ENCODE results near the gene ZBTB20. TPM values are rescaled to one million over a fixed set of nuclear protein-coding genes. Genes with fewer than 3 reads are reported as not detected.
A peak's percentile ranks its signal among the peaks of the same experiment; 100 is the strongest.

ZBTB20 gene
- polyA plus RNA-seq, 1 of the 3 experiments (the other 2 are of a cell fraction) = 0.43 TPM

GRCh38 chr3:115108614-115109013, 38.5 kb downstream of the ZBTB20 start:
- H4K20me1 ChIP-seq (ENCODE audit: insufficient read depth) = no peaks in the 10 kb centered on the region
- H3K27ac ChIP-seq (ENCODE audit: low read depth in 2 of 2, low read length in 1 of 2) = no peak overlapping the region
- no peaks in the 10 kb centered on the region for H3K79me2 ChIP-seq (ENCODE audit: insufficient read depth)
- H3K36me3 ChIP-seq (replicated peaks in 1 of 2; ENCODE audit: control insufficient read depth in 1 of 2, insufficient read depth in 2 of 2, low read length in 1 of 2) = peaks cover 0 to 4% of the 10 kb centered on the region in 2 experiments
- H3K9me2 ChIP-seq = no peaks in the 10 kb centered on the region
- no peak overlapping the region for H3K9ac ChIP-seq
- no peaks in the 10 kb centered on the region; the same call in 1 of the 2 replicates for H3K9me3 ChIP-seq
- no peaks in the 10 kb centered on the region for H3K27me3 ChIP-seq (ENCODE audit: insufficient read depth)
- 70% methylated on average over 5 of the region's 5 CpGs for WGBS (ENCODE audit: low lambda C conversion rate)
- ChIA-PET CTCF (interaction anchor here (0.6 to 0.9 kb wide), 2 partner anchors 9 to 22 kb away, joined by 3 read pairs; no protein-coding TSS in a partner anchor), POLR2A (no interaction called here)
- peaks cover 7% of the 10 kb centered on the region for H3F3A ChIP-seq (replicated peaks; ENCODE audit: insufficient read depth)
- no peak overlapping the region for H3K4me3 ChIP-seq (ENCODE audit: low read depth in 2 of 2, low read length in 1 of 2)
- H3K4me1 ChIP-seq (ENCODE audit: control insufficient read depth in 1 of 2, insufficient read depth in 2 of 2, low read depth in 1 of 2, low read length in 1 of 2) = no peaks in the 10 kb centered on the region; a peak in 1 of 4 replicates
- TF ChIP-seq USF2 (IDR thresholded peaks at IDR 0.05; ENCODE audit: borderline replicate concordance, low read depth, low read length) (no peak), PBX3 (IDR thresholded peaks at IDR 0.05) (no peak), EP300 (IDR thresholded peaks at IDR 0.05; ENCODE audit: borderline replicate concordance in 1 of 2, low read depth in 1 of 2, low read length in 1 of 2) (no peak), FOSL2 (IDR thresholded peaks at IDR 0.05; ENCODE audit: borderline replicate concordance, low read depth) (peak; percentile 58; the same call in 1 of the 2 replicates), JUND (IDR thresholded peaks at IDR 0.05) (peak; percentile 17; the same call in 1 of the 2 replicates), NRF1 (IDR thresholded peaks at IDR 0.05; ENCODE audit: low read depth, low read length) (no peak)
- no peak overlapping the region for H2AFZ ChIP-seq (ENCODE audit: low read depth)
- no peak overlapping the region for H3K4me2 ChIP-seq
- DNase-seq = no peak

GRCh38 chr3:115102046-115102445, 45.0 kb downstream of the ZBTB20 start:
- Histone ChIP-seq H3K9me3 (no peaks in the 10 kb centered on the region; the same call in 1 of the 2 replicates), H3F3A (replicated peaks; ENCODE audit: insufficient read depth) (no peaks in the 10 kb centered on the region), H3K27me3 (ENCODE audit: insufficient read depth) (no peaks in the 10 kb centered on the region), H3K4me3 (ENCODE audit: low read depth in 2 of 2, low read length in 1 of 2) (no peak overlapping the region), H3K79me2 (ENCODE audit: insufficient read depth) (no peaks in the 10 kb centered on the region), H3K27ac (ENCODE audit: low read depth in 2 of 2, low read length in 1 of 2) (no peak overlapping the region), H3K9me2 (no peaks in the 10 kb centered on the region), H2AFZ (ENCODE audit: low read depth) (no peak overlapping the region), H3K9ac (no peak overlapping the region), H4K20me1 (ENCODE audit: insufficient read depth) (no peaks in the 10 kb centered on the region), H3K4me1 (ENCODE audit: control insufficient read depth in 1 of 2, insufficient read depth in 2 of 2, low read depth in 1 of 2, low read length in 1 of 2) (peaks cover 12 to 16% of the 10 kb centered on the region in 2 experiments; a peak in 3 of 4 replicates), H3K36me3 (replicated peaks in 1 of 2; ENCODE audit: control insufficient read depth in 1 of 2, insufficient read depth in 2 of 2, low read length in 1 of 2) (peaks cover 0 to 6% of the 10 kb centered on the region in 2 experiments), H3K4me2 (no peak overlapping the region)
- TF ChIP-seq USF2 (IDR thresholded peaks at IDR 0.05; ENCODE audit: borderline replicate concordance, low read depth, low read length) (no peak), MAX (IDR thresholded peaks at IDR 0.05; ENCODE audit: low read depth) (no peak)
- ChIA-PET CTCF (interaction anchor here (1.0 to 3.0 kb wide), 4 partner anchors 10 to 682 kb away, joined by 3 to 37 read pairs (median 4); no protein-coding TSS in a partner anchor), POLR2A (interaction anchor here (2.6 kb wide), 1 partner anchor 45 kb away, joined by 11 read pairs; the partner anchor contains the start of gene ZBTB20)
- no peak for DNase-seq
- 94% methylated on average over 2 of the region's 2 CpGs for WGBS (ENCODE audit: low lambda C conversion rate)

Data from SK-N-SH (cell line).